ENCODE data around the gene DSTYK.

The DSTYK gene

GRCh38 chr1:205243350-205244191 lies 32.1 kb upstream of the DSTYK start:
- TF ChIP-seq Cebpa-rat (IDR thresholded peaks at IDR 0.05), result no peak
- no peak overlapping the region for H3K4me3 ChIP-seq
- no peak overlapping the region for H3K4me2 ChIP-seq
- no peaks in the 10 kb centered on the region for H3K36me3 ChIP-seq
- H4K20me1 ChIP-seq, result 0 out of 22 replicates have a peak, but pooled peaks cover 0 to 4% (median 0%) of the 10 kb centered on the region in 11 experiments
- H3K9me3 ChIP-seq (replicated peaks in 1 of 11), result no peaks in the 10 kb centered on the region
- H3K27ac ChIP-seq, result no peak overlapping the region
- no peak overlapping the region for H3K9ac ChIP-seq
- no peaks in the 10 kb centered on the region for H3K27me3 ChIP-seq
- peaks cover 8 to 37% (median 33%) of the 10 kb centered on the region in 10 experiments; a peak in 18 of 20 replicates for H3K4me1 ChIP-seq

- Histone ChIP-seq H3K27ac (no peak overlapping the region), H3K27me3 (no peaks in the 10 kb centered on the region)
These were observed 30.0 kb upstream of the DSTYK start for GRCh38 chr1:205241366-205242030.

GRCh38 chr1:205240569-205240968 lies 29.1 kb upstream of the DSTYK start:
- Histone ChIP-seq H3K4me2 (no peak overlapping the region), H4K20me1 (0 out of 22 replicates have a peak, but pooled peaks cover 0 to 4% (median 0%) of the 10 kb centered on the region in 11 experiments), H3K9me3 (replicated peaks in 1 of 11) (no peaks in the 10 kb centered on the region), H3K27ac (no peak overlapping the region), H3K9ac (no peak overlapping the region), H3K4me1 (peaks cover 16 to 34% (median 32%) of the 10 kb centered on the region in 10 experiments), H3K27me3 (no peaks in the 10 kb centered on the region), H3K4me3 (no peak overlapping the region), H3K36me3 (no peaks in the 10 kb centered on the region)
- TF ChIP-seq Cebpa-rat (IDR thresholded peaks at IDR 0.05), result no peak

More at GRCh38 chr1:205241366-205242030, 30.0 kb upstream of the DSTYK start:
- no peak overlapping the region for H3K4me2 ChIP-seq
- no peak for TF ChIP-seq Cebpa-rat (IDR thresholded peaks at IDR 0.05)
- no peaks in the 10 kb centered on the region for H3K9me3 ChIP-seq (replicated peaks in 1 of 11)
- no peaks in the 10 kb centered on the region for H3K36me3 ChIP-seq
- H3K4me1 ChIP-seq, result peaks cover 16 to 34% (median 32%) of the 10 kb centered on the region in 10 experiments
- no peak overlapping the region for H3K9ac ChIP-seq
- H4K20me1 ChIP-seq, result 0 out of 22 replicates have a peak, but pooled peaks cover 0 to 4% (median 0%) of the 10 kb centered on the region in 11 experiments
- H3K4me3 ChIP-seq, result no peak overlapping the region

GRCh38 chr1:205240118-205240517 lies 28.6 kb upstream of the DSTYK start:
- no peaks in the 10 kb centered on the region for H3K9me3 ChIP-seq (replicated peaks in 1 of 11)
- H3K4me3 ChIP-seq, result no peak overlapping the region
- peaks cover 16 to 34% (median 32%) of the 10 kb centered on the region in 10 experiments for H3K4me1 ChIP-seq
- no peak for TF ChIP-seq Cebpa-rat (IDR thresholded peaks at IDR 0.05)
- no peaks in the 10 kb centered on the region for H3K27me3 ChIP-seq
- H3K9ac ChIP-seq, result no peak overlapping the region
- peak overlapping the region in 10 of 11 experiments; percentile 0 to 64 (median 43); a peak in 17 of 22 replicates for H3K4me2 ChIP-seq
- H4K20me1 ChIP-seq, result 0 out of 22 replicates have a peak, but pooled peaks cover 0 to 4% (median 0%) of the 10 kb centered on the region in 11 experiments
- H3K36me3 ChIP-seq, result no peaks in the 10 kb centered on the region
- no peak overlapping the region for H3K27ac ChIP-seq

- no peaks in the 10 kb centered on the region for H4K20me1 ChIP-seq
- no peaks in the 10 kb centered on the region for H3K36me3 ChIP-seq
- H3K27me3 ChIP-seq, result no peaks in the 10 kb centered on the region
- peaks cover 16 to 34% (median 32%) of the 10 kb centered on the region in 10 experiments for H3K4me1 ChIP-seq
- H3K9me3 ChIP-seq (replicated peaks in 1 of 11), result no peaks in the 10 kb centered on the region
- H3K4me3 ChIP-seq, result no peak overlapping the region
- H3K4me2 ChIP-seq, result peak overlapping the region in 9 of 11 experiments; percentile 25 to 64 (median 44); a peak in 17 of 22 replicates
- no peak overlapping the region for H3K27ac ChIP-seq
- no peak for TF ChIP-seq Cebpa-rat (IDR thresholded peaks at IDR 0.05)
- H3K9ac ChIP-seq, result no peak overlapping the region
These were observed 27.6 kb upstream of the DSTYK start for GRCh38 chr1:205239078-205239477.

- no peaks in the 10 kb centered on the region for H3K27me3 ChIP-seq
- peaks cover 16 to 34% (median 32%) of the 10 kb centered on the region in 10 experiments for H3K4me1 ChIP-seq
- H3K9me3 ChIP-seq (replicated peaks in 1 of 11), result no peaks in the 10 kb centered on the region
- no peaks in the 10 kb centered on the region for H3K36me3 ChIP-seq
- no peak for TF ChIP-seq Cebpa-rat (IDR thresholded peaks at IDR 0.05)
- H3K27ac ChIP-seq, result no peak overlapping the region
- H3K4me2 ChIP-seq, result peak overlapping the region; percentile 59 to 78 (median 69)
- no peak overlapping the region for H3K9ac ChIP-seq
- no peak overlapping the region for H3K4me3 ChIP-seq
- no peaks in the 10 kb centered on the region for H4K20me1 ChIP-seq
These were observed 26.3 kb upstream of the DSTYK start for GRCh38 chr1:205237526-205238484.

GRCh38 chr1:205236951-205237475 lies 25.5 kb upstream of the DSTYK start:
- no peak for TF ChIP-seq Cebpa-rat (IDR thresholded peaks at IDR 0.05)

GRCh38 chr1:205236526-205236925 lies 25.0 kb upstream of the DSTYK start:
- H3K9me3 ChIP-seq (replicated peaks in 1 of 11), result no peaks in the 10 kb centered on the region
- H3K36me3 ChIP-seq, result no peaks in the 10 kb centered on the region
- no peak overlapping the region for H3K27ac ChIP-seq
- H3K27me3 ChIP-seq, result peaks cover 0 to 6% (median 0%) of the 10 kb centered on the region in 11 experiments; a peak in 3 of 22 replicates
- no peaks in the 10 kb centered on the region for H4K20me1 ChIP-seq
- H3K4me2 ChIP-seq, result peak overlapping the region in 1 of 11 experiments; percentile 75; a peak in 1 of 22 replicates
- H3K4me1 ChIP-seq, result peaks cover 16 to 34% (median 32%) of the 10 kb centered on the region in 10 experiments
- no peak overlapping the region for H3K4me3 ChIP-seq
- TF ChIP-seq Cebpa-rat (IDR thresholded peaks at IDR 0.05), result no peak
- no peak overlapping the region for H3K9ac ChIP-seq

More at GRCh38 chr1:205236951-205237475, 25.5 kb upstream of the DSTYK start:
- no peaks in the 10 kb centered on the region for H3K9me3 ChIP-seq (replicated peaks in 1 of 11)
- H3K4me1 ChIP-seq, result peaks cover 16 to 34% (median 32%) of the 10 kb centered on the region in 10 experiments
- H3K27me3 ChIP-seq, result 0 out of 22 replicates have a peak, but pooled peaks cover 0 to 5% (median 0%) of the 10 kb centered on the region in 11 experiments
- no peaks in the 10 kb centered on the region for H3K36me3 ChIP-seq
- no peaks in the 10 kb centered on the region for H4K20me1 ChIP-seq
- peak overlapping the region; percentile 59 to 78 (median 69) for H3K4me2 ChIP-seq
- H3K9ac ChIP-seq, result no peak overlapping the region
- no peak overlapping the region for H3K4me3 ChIP-seq
- no peak overlapping the region for H3K27ac ChIP-seq

All from BLaER1 treated with 17β-estradiol and CSF1 and Interleukin-3, amounts not matched to agents 10 nM and 100 nM (cell line).